Spleen (tissue), 11 donors: ENCODE results near the gene GET4. TPM values are rescaled to one million over a fixed set of nuclear protein-coding genes. Genes with fewer than 3 reads are reported as not detected.

Experiments
- DNase-seq: peaks from one replicate; pipeline ENCODE4 v3.0.0-alpha.2; 2020
- H3K27ac ChIP-seq, 8 donors: fragments of 200-600 bp; sonication (generic) in 7 of 8; 1 replicate in 4 of 8; 2 replicates in 4 of 8; pipeline versions ENCODE4 v1.5.0 to v1.8.0; 2016 to 2021; ENCODE audit warnings: inconsistent platforms in 4 of 8, mild to moderate bottlenecking in 4 of 8, moderate library complexity in 1 of 8
- H3K27me3 ChIP-seq, 7 donors: fragments of 200-600 bp; sonication (generic) in 6 of 7; replicated peaks in 1 of 7; 1 replicate in 4 of 7; 2 replicates in 3 of 7; pipeline versions ENCODE4 v1.5.0 to v1.8.0; 2016 to 2021; ENCODE audit warnings: inconsistent platforms in 3 of 7, mild to moderate bottlenecking in 1 of 7
- H3K36me3 ChIP-seq, 6 donors: fragments of 200-600 bp; sonication (generic) in 5 of 6; 1 replicate in 4 of 6; 2 replicates in 2 of 6; pipeline versions ENCODE4 v1.5.0 to v1.8.0; 2016 to 2021; ENCODE audit warnings: inconsistent platforms in 2 of 6
- H3K4me1 ChIP-seq, 6 donors: fragments of 200-600 bp; sonication (generic) in 5 of 6; 1 replicate in 3 of 6; 2 replicates in 3 of 6; pipeline versions ENCODE4 v1.5.0 to v1.8.0; 2016 to 2021; ENCODE audit warnings: inconsistent platforms in 3 of 6
- H3K4me3 ChIP-seq, 8 donors: fragments of 200-600 bp; sonication (generic) in 7 of 8; 1 replicate in 4 of 8; 2 replicates in 4 of 8; pipeline versions ENCODE4 v1.5.0 to v1.8.0; 2016 to 2021; ENCODE audit warnings: inconsistent platforms in 4 of 8, mild to moderate bottlenecking in 4 of 8, moderate library complexity in 2 of 8
- H3K9me3 ChIP-seq, 8 donors: fragments of 200-600 bp; sonication (generic) in 7 of 8; 1 replicate in 4 of 8; 2 replicates in 4 of 8; pipeline versions ENCODE4 v1.5.0 to v1.8.0; 2016 to 2021; ENCODE audit warnings: inconsistent platforms in 4 of 8
- POLR2A ChIP-seq, 3 donors: fragments of 450-650 bp; IDR thresholded peaks; one replicate each; pipeline ENCODE4 v1.5.1; 2017; ENCODE audit warnings: antibody characterized with exemption in 3 of 3, mild to moderate bottlenecking in 1 of 3
- WGBS, 5 donors: extraction: QIAGEN DNeasy Blood & Tissue Kit in 3 of 5; methylation state at CpG; one replicate each; pipeline versions ENCODE4 v1.1.5 to v1.1.7; 2013 to 2018; 5-methylcytosine and 5-hydroxymethylcytosine counted together
- intact Hi-C: fragments of 100-400 bp; cut with DNase I; formaldehyde crosslinking; loops from one replicate; pipeline ENCODE4 v1.15.0; 2023; ENCODE audit warnings: low total_unique reads
- polyA plus RNA-seq, 3 donors: library from polyadenylated mRNA; stranded (reverse); fragments of 200-250 nt; gene quantifications; one replicate each; pipeline ENCODE4 v1.2.1, GENCODE V29; 2013
- total RNA-seq, 7 donors: library from RNA; depleted of rRNA in 3 of 7; stranded (reverse); fragments of >200 nt in 3 of 7; fragmentation: NEBNext Ultra II Directional in 4 of 7; extraction: Animal tissue kit (Norgen Biotek cat#: 25700) in 4 of 7; gene quantifications; one replicate each; pipeline versions ENCODE4 v1.1.0 to v1.2.1, GENCODE V29; 2016 to 2021
- donor health status: healthy with polysubstance abuse.
- donor health status: DM: no; HTN: no; CAD: no; lungs with moderate emphysema.
- donor health status: DM: no; HTN: no; CAD: no.
- donor health status: Bipolar disorder and iron deficiency.
- donor health status: healthy.
- donor health status: DM: no; HTN: no; CAD: no.
- donor health status: DM: yes; HTN: yes; CAD: no.

Gene GET4
- total and polyA plus RNA-seq, 10 donors = 25.4 to 63.0 (median 36.1) TPM

DNA sequence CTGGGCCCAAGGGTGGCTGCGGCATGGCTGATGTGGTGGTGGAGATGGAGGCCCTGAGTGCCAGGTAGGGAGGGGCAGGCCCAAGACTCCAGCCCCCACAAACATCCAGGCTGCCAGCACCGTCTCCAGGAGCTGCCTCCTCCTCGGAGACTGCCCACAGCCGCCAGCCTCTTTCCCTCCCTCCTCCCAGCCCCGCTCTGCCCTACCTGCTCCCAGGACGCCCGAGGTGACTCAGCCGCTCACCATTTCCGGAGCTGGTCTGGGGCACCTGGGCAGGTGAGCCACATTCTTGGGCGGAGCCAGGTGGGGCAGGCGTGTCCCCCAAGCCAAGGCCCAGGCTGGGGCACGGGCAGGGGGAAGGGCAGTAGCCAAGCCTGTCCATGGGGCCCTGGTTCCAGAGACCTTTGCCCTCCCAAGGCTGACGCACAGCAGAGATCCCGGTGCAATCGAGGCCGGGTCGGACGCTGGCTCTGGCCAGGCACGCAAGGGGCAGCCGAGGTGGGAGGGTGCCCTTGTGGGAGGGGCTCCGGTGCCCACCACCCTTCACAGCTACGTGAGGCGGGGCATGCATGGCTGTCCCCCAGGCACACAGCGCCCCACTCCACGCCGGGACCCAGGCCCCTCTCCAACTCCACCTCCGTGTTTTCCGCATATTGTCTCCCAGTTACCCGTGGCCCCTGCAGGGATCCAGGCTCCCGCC, 69.4 kb downstream of the GET4 start:
- no peak overlapping the region for H3K27ac ChIP-seq
- peaks cover 0 to 4% (median 0%) of the 10 kb centered on the region in 8 donors for H3K9me3 ChIP-seq
- H3K36me3 ChIP-seq = peaks cover 0 to 12% (median 0%) of the 10 kb centered on the region in 6 donors
- DNase-seq = peak; percentile 74
- no peak overlapping the region for H3K4me3 ChIP-seq
- H3K4me1 ChIP-seq = peaks cover 0 to 20% (median 8%) of the 10 kb centered on the region in 6 donors
- intact Hi-C loops = no loop called here
- peaks cover 0 to 8% (median 0%) of the 10 kb centered on the region in 7 donors for H3K27me3 ChIP-seq
- TF ChIP-seq POLR2A (IDR thresholded peaks at IDR 0.05) = no peak
- WGBS, 5 donors = 82 to 92% (median 89%) methylated on average over 18 to 30 of the region's 30 CpGs

Other genes starting within 250 kb of the GET4 start
- gene DNAAF5, start 149.9 kb upstream of the GET4 start, total RNA-seq = 10 to 100 TPM; 13.7 to 22.4 (median 21.2) TPM
- 1 to 10 TPM; 7.5 to 8.4 (median 7.7) TPM for gene DNAAF5, start 149.9 kb upstream of the GET4 start, polyA plus RNA-seq
- gene PRKAR1B, start 149.3 kb upstream of the GET4 start, total RNA-seq = 10 to 100 TPM; 20.8 to 39.5 (median 23.8) TPM
- gene PRKAR1B, start 149.3 kb upstream of the GET4 start, polyA plus RNA-seq = 10 to 100 TPM in 2 of 3 donors, 1 to 10 TPM in 1; 9.9 to 30.2 (median 13.9) TPM
- 100 to 1,000 TPM; 103 to 181 (median 154) TPM for gene SUN1, start 44.1 kb upstream of the GET4 start, total RNA-seq
- 10 to 100 TPM; 33.2 to 59.5 (median 54.9) TPM for gene SUN1, start 44.1 kb upstream of the GET4 start, polyA plus RNA-seq
- gene ADAP1, start 78.1 kb downstream of the GET4 start, total RNA-seq = 10 to 100 TPM; 18.1 to 35.4 (median 25.7) TPM
- gene ADAP1, start 78.1 kb downstream of the GET4 start, polyA plus RNA-seq = 10 to 100 TPM in 2 of 3 donors, 1 to 10 TPM in 1; 8.7 to 38.6 (median 12.8) TPM
- gene COX19, start 99.0 kb downstream of the GET4 start, total RNA-seq = 10 to 100 TPM; 12.4 to 29.1 (median 18.9) TPM
- gene COX19, start 99.0 kb downstream of the GET4 start, polyA plus RNA-seq = 1 to 10 TPM; 7.1 to 8.9 (median 7.2) TPM
- 1 to 10 TPM in 1 of 7 donors, under 1 TPM in 4, not detected in 2; 0.13 to 1.2 (median 0.51) TPM for gene CYP2W1, start 106.6 kb downstream of the GET4 start, total RNA-seq
- under 1 TPM; 0.05 to 0.80 (median 0.28) TPM for gene CYP2W1, start 106.6 kb downstream of the GET4 start, polyA plus RNA-seq
- 10 to 100 TPM in 5 of 7 donors, 1 to 10 TPM in 2; 7.1 to 19.2 (median 13.3) TPM for gene GPR146, start 168.0 kb downstream of the GET4 start, total RNA-seq
- 1 to 10 TPM; 3.9 to 7.3 (median 5.0) TPM for gene GPR146, start 168.0 kb downstream of the GET4 start, polyA plus RNA-seq
- 10 to 100 TPM in 1 of 7 donors, 1 to 10 TPM in 6; 3.0 to 14.2 (median 6.1) TPM for gene GPER1, start 211.6 kb downstream of the GET4 start, total RNA-seq
- 1 to 10 TPM; 3.7 to 6.4 (median 3.9) TPM for gene GPER1, start 211.6 kb downstream of the GET4 start, polyA plus RNA-seq